BE2C (cell line): ENCODE results near the gene A4GALT.
"Not testable (repeated sequence)": the region's sequence is repeated elsewhere in the genome, so short reads cannot be mapped to it uniquely, and the experiment has no call there.

Source experiments
- DNase-seq: peaks from one replicate; pipeline ENCODE4 v3.0.0-alpha.2; 2020
- H3K27me3 ChIP-seq: fragments of 250-450 bp; sonication (Bioruptor Pico); 2 replicates; pipeline ENCODE4 v1.5.1; 2020; ENCODE audit warnings: mild to moderate bottlenecking
- H3K36me3 ChIP-seq: fragments of 250-450 bp; sonication (Bioruptor Pico); 2 replicates; pipeline ENCODE4 v1.5.1; 2020; ENCODE audit warnings: mild to moderate bottlenecking
- H3K4me1 ChIP-seq: fragments of 250-450 bp; sonication (Bioruptor Pico); 2 replicates; pipeline ENCODE4 v1.5.1; 2020
- H3K4me3 ChIP-seq: 2 replicates; pipeline ENCODE4 v1.5.1; 2011; ENCODE audit warnings: low read depth, low read length
- H3K9me3 ChIP-seq: fragments of 250-450 bp; sonication (Bioruptor Pico); 2 replicates; pipeline ENCODE4 v1.5.1; 2020
- CTCF ChIP-seq: IDR thresholded peaks from 2 replicates; pipeline ENCODE4 v1.5.1; 2012; ENCODE audit warnings: mild to moderate bottlenecking, low read depth, low read length

The A4GALT gene

GRCh38 chr22:42754658-42755057, 34.0 kb upstream of the A4GALT start:
- Histone ChIP-seq H3K9me3 (no peaks in the 10 kb centered on the region), H3K4me3 (no peak overlapping the region), H3K27me3 (no peaks in the 10 kb centered on the region), H3K4me1 (no peaks in the 10 kb centered on the region), H3K36me3 (no peaks in the 10 kb centered on the region)
- DNase-seq = no peak
- TF ChIP-seq CTCF = no peak

GRCh38 chr22:42752912-42753311, 32.2 kb upstream of the A4GALT start:
- TF ChIP-seq CTCF = no peak
- H3K27me3 ChIP-seq = no peaks in the 10 kb centered on the region
- H3K9me3 ChIP-seq = no peaks in the 10 kb centered on the region
- no peaks in the 10 kb centered on the region for H3K4me1 ChIP-seq
- H3K36me3 ChIP-seq = no peaks in the 10 kb centered on the region
- DNase-seq = no peak
- no peak overlapping the region for H3K4me3 ChIP-seq

GRCh38 chr22:42752230-42752746, 31.6 kb upstream of the A4GALT start:
- no peak for DNase-seq
- Histone ChIP-seq H3K4me3 (no peak overlapping the region), H3K4me1 (no peaks in the 10 kb centered on the region)

GRCh38 chr22:42750421-42750820, 29.8 kb upstream of the A4GALT start:
- not testable (repeated sequence) for H3K36me3 ChIP-seq, H3K4me1 ChIP-seq, H3K4me3 ChIP-seq, H3K27me3 ChIP-seq, DNase-seq, H3K9me3 ChIP-seq

More at GRCh38 chr22:42752230-42752746, 31.6 kb upstream of the A4GALT start:
- Histone ChIP-seq H3K36me3 (no peaks in the 10 kb centered on the region), H3K9me3 (no peaks in the 10 kb centered on the region), H3K27me3 (no peaks in the 10 kb centered on the region)
- no peak for TF ChIP-seq CTCF

GRCh38 chr22:42747701-42748513, 27.2 kb upstream of the A4GALT start:
- no peak for DNase-seq
- Histone ChIP-seq H3K4me3 (no peak overlapping the region), H3K9me3 (no peaks in the 10 kb centered on the region), H3K36me3 (no peaks in the 10 kb centered on the region), H3K27me3 (no peaks in the 10 kb centered on the region), H3K4me1 (no peaks in the 10 kb centered on the region)
- no peak for TF ChIP-seq CTCF

GRCh38 chr22:42745118-42745517, 24.4 kb upstream of the A4GALT start:
- DNase-seq = no peak
- Histone ChIP-seq H3K36me3 (no peaks in the 10 kb centered on the region), H3K4me1 (no peaks in the 10 kb centered on the region), H3K9me3 (no peaks in the 10 kb centered on the region), H3K4me3 (no peak overlapping the region), H3K27me3 (no peaks in the 10 kb centered on the region)
- no peak for TF ChIP-seq CTCF
